Smooth muscle cell of the brain vasculature (primary cell): Measurements from ENCODE around the gene BAG5.
"Not testable (repeated sequence)": the region's sequence is repeated elsewhere in the genome, so short reads cannot be mapped to it uniquely, and the experiment has no call there.

Experiments
- DNase-seq: peaks from one replicate; pipeline ENCODE4 v3.0.0-alpha.2; 2012; ENCODE audit warnings: low read depth, low spot score

Gene BAG5

DNA sequence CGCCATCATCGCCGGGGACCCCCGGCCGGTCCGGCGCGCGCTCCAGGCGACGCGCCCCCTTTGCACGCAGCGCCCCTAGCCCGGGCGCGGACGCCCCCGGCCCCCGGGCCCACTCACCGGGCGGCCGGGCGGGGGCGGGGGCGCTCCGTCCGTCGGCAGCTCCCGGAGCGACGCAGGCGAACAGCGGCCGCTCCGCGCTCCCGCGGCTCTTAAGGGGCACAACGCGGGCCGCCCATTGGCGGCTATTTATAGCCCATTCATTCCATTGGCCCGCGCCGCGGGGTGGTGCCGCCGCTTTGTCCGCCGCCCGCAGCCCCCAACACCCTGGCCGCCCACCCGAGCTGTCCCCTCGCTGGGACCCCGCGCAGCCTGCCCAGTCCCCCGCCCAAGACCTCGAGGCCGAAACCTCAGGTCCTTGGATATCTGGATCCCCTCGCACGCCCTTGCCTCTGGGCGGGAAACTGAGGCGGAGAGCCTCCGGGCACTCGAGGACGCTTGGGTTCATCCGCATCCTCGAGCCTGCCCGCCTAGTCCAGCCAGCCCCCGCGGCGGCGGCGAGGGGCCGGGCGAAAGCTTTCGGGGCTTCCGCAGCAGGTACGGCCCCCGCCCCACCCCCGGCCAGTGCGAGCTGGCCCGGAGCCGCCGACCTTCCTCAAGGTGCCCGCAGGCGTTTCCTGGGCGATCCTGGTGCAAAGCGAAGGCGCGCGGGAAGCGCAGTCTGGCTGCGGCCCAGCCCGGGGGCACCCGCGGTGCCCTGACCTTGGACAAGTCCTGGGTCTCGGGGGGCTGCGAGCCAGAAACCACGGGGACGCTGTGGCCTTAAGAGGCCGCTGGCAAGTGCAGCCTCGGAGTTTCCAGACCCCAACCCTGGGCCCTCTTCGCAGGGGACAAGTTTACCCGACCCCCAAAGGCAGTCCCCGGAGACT is 39.5 kb downstream of the BAG5 start, which contains the start of gene CKB:
CKB (minus strand) TSS at position 182 of the 926 bp plus-strand sequence. CDS start 337 bp downstream, outside the sequence.
- no peak for DNase-seq

DNA sequence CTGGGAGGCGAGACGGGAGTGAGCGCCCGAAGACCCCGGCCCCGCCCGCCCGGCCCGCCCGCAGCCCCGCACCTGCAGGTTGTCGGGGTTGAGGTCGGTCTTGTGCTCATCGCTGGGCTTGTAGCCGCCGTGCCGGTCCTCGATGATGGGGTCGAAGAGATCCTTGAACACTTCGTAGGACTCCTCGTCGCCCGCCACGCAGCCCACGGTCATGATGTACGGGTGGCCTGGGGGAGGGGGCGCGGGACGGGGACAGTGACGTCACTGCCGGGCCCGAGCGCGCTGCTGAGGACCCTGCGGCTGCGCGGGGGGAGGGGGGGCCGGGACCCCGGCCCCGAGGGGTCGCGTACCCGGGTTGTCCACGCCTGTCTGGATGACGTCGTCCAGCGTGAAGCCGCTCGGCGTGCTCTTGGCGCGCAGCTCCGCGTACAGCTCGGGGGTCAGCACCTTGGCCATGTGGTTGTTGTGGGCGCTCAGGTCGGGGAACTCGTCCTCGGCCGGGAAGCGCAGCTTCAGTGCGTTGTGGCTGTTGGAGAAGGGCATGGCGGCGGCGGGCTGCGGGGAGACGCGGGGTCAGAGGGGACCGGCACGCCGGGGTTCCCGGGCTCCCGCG is 40.4 kb downstream of the BAG5 start:
- no peak for DNase-seq

DNA sequence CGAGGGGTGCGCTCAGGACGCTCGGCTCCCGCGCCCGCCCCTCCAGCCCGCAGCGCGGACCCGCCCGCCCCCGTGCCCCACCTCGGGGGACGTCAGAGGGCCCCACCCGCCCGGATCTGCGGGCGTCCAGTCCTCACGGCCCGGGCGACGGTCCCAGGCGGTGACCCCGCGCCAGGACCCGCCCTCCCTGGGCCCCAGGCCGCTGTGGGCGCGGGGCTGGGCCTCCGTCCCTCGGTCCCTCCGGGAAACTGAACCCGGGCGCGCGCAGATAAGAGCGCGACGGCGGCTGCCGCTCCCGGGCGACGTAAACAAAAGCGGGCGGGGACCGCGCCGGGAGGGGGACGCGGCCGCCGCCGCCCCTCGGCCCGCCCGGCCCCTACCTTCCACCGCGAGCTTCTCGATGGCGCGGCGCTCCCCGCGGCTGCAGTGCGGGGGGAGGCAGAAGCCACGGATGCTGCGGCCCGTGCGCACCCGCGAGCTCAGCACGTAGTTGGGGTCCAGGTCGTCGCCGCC is 41.0 kb downstream of the BAG5 start:
- DNase-seq: no peak

DNA sequence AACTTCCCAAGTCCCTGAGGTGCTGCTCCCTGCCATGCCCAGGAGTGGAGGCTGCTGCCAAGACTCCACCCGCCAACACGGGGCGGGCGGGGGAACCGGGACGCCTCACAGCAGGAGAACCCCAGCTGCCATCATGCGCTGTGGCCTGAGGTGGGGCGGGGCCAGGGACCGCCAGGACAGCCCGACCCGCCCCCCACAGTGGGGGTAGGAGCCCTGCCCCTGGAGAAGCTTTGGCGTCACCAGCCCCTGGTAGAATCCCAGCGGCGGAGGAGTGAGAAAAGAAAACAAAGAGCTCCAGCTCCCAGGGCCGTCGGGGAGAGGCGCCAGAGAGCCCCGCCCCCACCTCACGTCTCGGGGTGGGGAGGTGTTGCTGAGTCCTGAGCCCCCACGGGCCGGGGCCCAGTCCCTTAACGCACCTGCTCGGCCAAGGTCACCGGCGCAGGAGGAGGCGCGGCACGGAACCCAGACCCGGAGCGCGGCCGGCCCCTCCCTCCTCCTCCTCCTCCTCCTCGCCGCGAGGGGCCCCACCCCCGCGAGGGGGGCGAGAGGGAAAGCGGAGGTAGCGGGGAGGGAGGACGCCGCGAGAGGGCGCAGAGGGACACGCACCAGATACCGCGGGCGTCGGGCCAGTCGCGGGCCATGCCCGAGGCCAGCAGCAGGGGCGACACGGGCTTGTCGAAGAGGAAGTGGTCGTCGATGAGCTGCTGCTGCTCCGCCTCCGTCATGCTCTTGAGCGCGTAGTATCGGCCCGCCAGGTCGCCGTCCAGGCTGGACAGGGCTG is 41.6 kb downstream of the BAG5 start:
- no peak for DNase-seq

DNA sequence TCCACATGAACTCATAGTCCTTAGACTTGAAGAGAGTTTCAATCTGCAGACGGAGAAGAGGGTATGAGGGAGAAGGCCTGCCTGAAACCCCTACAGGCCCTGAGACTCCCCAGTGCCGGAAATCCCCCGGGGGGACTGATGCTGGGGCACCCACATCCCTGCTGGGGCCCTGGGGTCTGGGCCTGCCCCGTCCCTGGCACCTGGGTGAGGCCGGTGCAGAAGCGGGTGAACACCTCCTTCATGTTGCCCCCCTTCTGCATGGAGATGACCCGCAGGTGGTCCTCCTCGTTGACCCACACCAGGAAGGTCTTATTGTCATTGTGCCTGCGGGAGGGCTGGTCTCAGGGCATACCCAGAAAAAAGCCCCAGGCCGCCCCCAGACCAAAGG is 42.2 kb downstream of the BAG5 start:
- DNase-seq: no peak

DNA sequence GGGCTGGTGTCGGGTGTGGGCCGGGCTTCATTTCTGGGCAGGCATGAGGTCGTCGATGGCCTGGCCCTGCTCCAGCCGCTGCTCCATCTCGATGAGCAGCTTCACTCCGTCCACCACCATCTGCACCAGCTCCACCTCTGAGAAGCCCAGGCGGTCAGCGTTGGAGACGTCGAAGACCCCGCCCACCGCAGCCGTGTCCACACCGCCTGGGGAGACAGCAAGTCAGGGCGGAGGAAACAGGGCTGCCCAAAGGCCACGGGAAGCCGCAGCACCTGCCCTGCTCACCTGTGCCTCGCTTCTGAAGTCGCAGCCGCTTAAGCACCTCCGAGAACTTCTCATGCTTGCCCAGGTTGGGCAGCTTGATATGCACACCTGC is 42.6 kb downstream of the BAG5 start:
- no peak for DNase-seq

DNA sequence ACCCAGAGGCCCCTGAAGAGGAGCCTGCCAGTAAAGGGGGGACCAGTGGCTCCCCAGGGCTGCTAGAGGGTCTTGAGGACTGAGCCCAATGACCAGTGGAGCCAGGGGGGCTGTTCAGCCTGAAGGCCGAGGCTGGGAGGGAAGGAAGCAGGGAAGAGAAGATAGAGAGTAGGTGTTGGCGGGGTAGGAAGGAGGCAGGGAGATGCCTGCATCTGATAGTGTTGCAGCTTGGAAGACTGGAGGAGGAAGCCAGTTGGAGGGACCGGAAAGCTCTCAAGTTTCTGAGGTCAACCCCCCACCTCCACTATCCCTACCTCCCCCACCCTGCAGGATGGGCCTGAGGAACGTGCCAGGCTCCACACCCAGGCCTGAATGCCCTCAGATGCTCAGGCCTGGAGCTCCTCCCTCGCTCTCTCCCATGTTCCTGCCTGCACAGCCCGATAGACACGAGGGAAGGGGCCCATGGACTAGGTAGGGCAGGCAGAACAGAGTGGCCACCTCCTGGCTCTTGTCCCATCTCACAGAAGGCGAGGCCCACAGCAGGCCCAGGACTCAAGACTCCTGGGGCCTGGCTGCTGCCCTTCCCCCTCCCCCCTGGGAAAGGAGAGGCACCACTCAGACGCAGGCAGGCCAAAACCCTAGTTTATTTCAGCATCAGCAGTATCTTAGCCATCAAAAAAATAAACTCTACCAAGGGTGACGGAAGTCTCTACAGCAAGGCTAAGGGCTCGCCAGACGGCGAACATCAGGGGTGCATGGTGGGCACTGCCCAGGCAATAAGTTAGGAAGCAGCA is 43.2 kb downstream of the BAG5 start:
- no peak for DNase-seq

DNA sequence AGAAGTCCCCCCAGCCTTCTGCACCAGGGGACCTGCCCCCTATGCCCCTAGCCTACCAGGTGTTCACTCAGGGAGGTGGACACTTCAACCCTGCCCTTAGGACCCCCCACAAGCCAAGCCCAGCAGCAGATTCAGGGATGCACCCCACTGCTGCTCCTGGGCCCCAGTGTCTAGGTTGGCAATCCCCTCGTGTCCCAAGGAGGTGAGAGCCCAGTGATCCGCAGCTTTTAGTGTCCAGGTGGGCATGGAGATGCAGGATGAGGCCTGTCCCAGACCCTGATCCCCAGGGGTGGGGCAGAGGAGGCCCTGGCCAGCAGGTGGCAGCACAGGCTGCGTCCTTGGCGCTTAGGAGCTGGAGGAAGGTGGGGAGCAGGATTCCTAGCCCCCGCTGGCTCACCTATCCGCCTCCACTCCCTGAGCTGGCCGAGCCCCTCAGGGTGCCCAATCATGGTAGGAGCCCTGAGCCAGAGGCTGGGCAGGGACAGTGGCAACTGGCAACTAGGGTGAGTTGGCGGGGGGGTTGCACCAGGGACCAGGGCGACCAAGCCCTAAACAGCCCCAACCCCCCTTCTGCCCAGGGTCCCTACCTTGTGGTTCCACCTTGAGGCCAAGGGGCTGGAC is 43.9 kb downstream of the BAG5 start:
- no peak for DNase-seq

DNA sequence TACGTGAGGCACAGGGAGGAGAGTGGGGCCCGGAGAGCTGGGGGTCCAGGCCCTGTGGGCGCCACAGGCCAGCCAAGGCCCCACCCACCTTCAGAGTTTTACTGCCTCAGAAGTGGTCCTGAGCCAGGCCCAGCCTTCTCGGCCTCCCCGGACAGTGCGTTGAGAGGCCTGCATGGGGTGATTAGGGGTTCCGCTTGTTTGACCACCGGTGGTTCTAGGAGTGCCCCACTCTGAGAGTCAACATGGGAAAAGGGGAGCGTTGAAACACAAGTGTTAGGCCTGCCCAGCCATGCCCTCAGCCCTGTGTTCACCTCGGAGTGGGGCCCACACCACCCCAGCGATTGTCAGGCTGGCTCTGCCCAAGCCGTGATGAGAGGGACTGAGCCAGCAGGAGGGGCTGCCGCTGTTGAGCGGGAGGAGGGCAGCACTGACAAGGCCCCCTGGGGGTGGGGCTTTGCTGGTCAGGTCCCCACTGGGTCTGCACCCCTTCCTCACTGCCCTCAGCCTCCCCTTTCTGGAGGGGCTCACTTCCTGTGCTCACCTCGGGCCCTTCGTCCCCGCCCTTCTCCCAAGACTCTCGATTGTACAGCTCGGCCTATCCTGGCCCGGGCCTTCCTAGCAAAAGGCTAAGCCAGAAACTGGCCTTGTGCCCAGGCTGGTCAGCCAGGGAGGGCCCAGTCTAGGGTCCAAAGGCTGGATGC is 44.6 kb downstream of the BAG5 start:
- DNase-seq: no peak

DNA sequence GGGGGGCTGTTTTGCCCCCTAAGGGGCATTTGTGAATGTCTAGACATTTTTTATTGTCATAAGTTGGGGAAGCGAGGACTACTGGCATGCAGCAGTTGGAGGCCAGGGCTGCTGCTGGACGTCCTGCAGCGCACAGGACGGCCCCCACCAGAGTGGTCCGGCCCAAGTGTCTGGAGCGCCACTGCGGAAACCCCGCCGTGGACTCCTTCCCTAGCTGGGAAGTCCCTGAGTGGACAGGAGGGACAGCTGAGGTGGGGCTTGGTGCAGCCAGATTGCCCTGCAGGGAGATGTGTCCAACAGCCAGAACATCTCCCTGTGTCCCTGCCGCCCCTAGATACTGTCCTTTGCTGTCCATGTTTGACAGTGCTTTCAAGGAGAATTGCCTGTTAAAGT is 45.3 kb downstream of the BAG5 start:
- no peak for DNase-seq

DNA sequence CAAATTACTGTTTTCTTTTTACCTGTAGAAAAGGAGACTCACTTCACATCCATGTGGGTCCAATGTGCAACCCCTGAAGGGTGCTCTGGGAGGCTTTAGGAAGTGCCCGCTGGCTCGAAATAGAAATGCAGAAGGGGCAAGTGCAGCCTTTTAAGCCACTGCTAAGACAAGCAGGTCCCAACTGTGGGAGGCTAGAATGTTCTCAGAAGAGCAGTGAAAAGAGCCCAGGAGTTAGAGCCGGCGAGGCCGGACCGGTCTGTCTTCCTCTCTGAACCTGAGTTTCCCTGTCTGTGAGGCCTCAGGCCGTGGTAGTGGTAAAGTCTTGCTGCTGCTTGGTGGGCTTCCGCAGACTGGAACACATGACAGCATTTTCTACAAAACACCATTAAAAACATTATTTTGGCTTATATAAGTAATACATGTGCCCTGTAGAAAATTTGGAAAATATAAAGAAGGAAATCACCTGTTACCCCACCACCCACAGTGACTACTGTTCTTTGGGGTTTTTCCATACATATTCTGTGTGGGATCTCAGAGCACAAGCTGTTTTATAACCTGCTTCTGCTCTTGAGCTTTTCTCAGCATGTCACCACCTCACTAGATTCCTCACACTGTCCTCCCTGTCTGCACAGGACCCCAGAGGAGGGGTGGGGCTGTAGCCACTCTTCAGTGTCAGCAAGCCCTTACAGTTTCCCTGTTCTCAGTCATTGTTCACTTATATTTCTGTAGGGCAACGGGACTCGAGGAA is 45.9 kb downstream of the BAG5 start:
- DNase-seq: no peak

DNA sequence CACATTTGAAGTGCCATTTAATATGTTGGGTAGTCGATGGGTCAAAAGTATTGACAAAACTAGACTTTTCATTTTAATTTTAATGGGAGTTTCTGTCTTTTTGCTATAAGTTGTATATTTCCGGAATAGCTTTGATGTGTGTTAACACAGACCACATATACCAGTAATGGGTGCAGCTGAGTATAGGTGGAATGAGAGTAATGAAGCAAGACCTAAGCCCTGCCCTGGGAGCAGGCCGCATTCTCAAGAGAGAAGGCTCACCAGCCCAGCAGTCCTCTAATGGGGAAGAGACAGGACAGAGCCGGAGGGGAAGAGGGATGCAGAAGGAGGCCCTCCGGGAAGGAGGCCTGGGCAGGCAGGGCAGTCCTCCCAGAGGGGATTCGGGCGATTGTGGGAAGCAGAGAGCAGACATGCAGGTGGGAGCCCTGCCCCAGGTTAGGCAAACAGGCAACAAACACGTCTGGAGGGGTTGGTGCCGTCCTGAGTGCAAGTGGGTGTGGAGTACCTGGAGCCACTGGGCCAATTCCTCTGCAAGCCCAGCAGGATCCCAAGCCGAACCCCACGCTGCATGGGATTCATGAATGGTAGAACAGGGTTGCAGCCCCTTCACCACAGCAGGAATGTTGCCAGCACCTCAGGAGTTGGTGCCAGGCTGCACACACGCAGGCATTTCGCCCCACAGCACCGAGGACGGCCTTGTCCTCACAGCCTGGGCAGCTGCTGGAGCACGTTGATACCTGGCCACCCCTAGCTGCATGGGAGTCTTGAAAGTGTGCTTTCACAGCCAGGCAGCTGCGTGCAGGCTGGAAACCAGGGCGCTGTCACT is 47.6 kb downstream of the BAG5 start:
- no peak for DNase-seq

DNA sequence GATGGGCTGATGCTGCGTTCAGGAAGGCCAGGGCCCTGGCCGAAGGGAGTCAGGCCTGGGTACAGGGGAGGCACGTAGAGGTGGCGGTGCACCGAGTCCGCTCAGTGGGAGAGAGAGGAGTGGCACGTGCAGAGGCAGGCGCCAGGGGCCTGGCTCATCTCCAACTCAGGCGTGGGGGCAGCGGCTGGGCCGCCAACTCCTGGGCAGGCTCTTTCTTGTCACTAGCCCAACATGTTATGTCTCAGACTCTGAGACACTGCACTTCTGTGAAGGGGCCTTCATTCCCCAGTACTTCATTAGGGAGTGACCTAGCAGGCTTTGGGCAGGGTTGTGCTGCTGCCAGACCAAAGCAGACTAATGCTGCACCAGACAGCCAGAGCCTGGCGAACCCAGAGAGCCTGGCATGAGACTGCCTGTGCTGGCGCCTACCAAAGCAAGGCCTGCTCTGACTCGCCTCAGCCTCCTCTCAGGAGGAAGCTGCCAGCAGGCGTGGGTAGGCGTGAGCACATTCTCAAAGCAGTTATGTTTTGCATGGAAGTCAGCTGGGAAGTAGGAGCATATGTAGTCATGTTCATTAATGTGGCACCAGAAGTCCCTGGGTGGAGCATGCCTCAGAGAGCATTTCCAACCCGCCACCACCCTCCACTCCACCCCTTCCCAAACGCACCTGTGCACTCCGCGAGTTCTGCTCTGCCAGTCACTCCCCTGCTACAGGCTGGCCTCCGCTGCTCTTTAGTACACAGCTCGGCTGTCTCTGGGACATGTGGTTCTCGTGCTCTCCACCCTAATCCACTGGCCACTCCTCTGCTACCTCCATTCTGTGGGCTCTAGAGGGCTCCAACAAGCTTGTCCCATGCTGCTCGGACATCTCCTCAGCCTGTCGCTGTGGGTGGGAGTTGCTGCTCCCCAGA is 49.5 kb downstream of the BAG5 start:
- no peak for DNase-seq

DNA sequence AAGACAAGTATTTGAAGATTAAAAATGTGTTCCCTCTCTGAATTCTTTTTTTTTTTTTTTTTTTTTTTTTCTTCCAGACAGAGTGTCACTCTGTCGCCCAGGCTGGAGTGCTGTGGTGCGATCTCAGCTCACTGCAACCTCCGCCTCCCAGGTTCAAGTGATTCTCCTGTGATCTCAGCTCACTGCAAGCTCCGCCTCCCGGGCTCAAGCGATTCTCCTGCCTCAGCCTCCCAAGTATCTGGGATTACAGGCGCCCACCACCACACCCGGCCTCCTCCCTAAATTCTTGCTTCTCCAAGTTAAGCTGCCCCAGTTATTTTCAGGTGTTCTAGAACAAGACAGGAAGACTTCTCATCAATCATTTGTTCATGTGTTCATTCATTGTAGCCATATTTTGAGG is 50.3 kb downstream of the BAG5 start:
- DNase-seq: not testable (repeated sequence)

DNA sequence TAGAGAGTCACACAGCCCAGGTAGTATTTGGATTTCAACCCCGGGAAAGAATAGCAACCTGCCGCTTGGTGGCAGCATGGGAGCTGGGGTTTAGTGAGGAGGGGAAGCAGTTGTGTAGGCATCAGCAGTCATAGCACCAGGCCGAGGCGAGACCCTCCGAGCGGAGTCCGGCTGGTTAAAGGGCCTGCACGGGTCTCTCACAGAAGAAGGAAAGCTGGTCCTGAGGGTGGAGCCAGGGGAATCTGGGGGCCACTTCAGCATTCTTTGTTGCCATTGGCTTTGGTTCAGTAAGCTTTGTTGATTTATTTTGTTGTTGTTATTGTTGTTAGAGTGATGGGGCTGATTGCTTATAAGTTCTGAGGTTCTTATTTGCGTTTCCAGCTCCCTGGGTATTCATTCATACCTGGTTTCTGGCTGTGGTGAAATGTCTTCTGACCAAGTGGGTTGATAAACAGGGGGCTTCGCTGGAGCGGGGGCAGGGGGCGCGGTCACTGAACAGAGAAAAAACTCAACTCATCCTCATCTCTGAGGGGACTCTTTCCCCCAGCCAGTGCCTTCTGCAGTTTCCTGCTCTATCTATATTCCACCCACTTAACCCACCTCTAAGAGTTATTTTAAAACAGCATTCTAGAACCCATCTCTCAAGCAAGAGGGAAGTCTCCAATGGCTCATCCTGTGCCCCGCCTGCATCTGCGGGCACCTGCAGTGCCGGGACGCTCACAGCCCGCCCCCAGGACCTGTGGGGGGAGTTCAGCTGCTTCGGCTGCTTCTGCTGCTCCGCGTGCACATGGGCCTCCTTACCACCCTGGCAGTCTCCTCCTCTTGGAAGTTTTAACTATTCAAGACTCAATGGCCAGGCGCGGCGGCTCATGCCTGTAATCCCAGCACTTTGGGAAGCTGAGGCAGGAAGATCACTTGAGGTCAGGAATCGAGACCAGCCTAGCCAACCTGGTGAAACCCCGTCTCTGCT is 51.4 kb downstream of the BAG5 start:
- no peak for DNase-seq
